ENCODE results near the gene PGM3. TPM values are rescaled to one million over a fixed set of nuclear protein-coding genes. Genes with fewer than 3 reads are reported as not detected.

Gene PGM3
- total RNA-seq: 24.3 and 39.3 TPM in 2 replicates

GRCh38 chr6:83192871-83193746, at the start of gene PGM3, which contains the start of gene RWDD2A:
PGM3 (minus strand) TSS chr6:83193265; CDS start chr6:83191012, 2,253 bp downstream.
RWDD2A (plus strand) TSS chr6:83193357; CDS start chr6:83194452, 1,095 bp downstream.

Other genes with a start within 250 kb of the PGM3 start
- gene UBE3D, start 127.4 kb downstream of the PGM3 start, total RNA-seq: 3.9 and 5.5 TPM in 2 replicates
- 3.1 and 7.9 TPM in 2 replicates for gene DOP1A, start 125.6 kb downstream of the PGM3 start, total RNA-seq
- gene RWDD2A, start 92 bp upstream of the PGM3 start, total RNA-seq: 2.3 and 4.7 TPM in 2 replicates
- 7.6 and 14.3 TPM in 2 replicates for gene ME1, start 237.8 kb upstream of the PGM3 start, total RNA-seq